Renal cortical epithelial cell (primary cell): ENCODE results near the gene GPR142. TPM values are rescaled to one million over a fixed set of nuclear protein-coding genes. Genes with fewer than 3 reads are reported as not detected.

Experiments
- DNase-seq: peaks from one replicate; pipeline ENCODE4 v3.0.0-alpha.2; 2011; ENCODE audit warnings: low read depth
- total RNA-seq: library from RNA; depleted of rRNA; stranded (reverse); fragments of >200 nt; gene quantifications from 2 replicates; pipeline ENCODE4 v1.2.3, GENCODE V29; 2014

The GPR142 gene
- total RNA-seq, 1 donor from 2014 or later: not detected

- no peak for DNase-seq
Observed at GRCh38 chr17:74369665-74370490, 2.6 kb downstream of the GPR142 start.

GRCh38 chr17:74371653-74372147 is 4.4 kb downstream of the GPR142 start:
- DNase-seq: no peak

- DNase-seq: no peak
Observed at GRCh38 chr17:74372426-74372825, 5.1 kb downstream of the GPR142 start.

GRCh38 chr17:74373838-74374606 is 6.7 kb downstream of the GPR142 start:
- DNase-seq: no peak

GRCh38 chr17:74374858-74375257 is 7.6 kb downstream of the GPR142 start:
- DNase-seq: no peak

GRCh38 chr17:74379495-74380085 is 12.3 kb downstream of the GPR142 start:
- peak; percentile 53 for DNase-seq

- peak; percentile 76 for DNase-seq
Observed at GRCh38 chr17:74380086-74380958, 13.0 kb downstream of the GPR142 start.

GRCh38 chr17:74380959-74381808 is 13.9 kb downstream of the GPR142 start:
- no peak for DNase-seq

- no peak for DNase-seq
Observed at GRCh38 chr17:74383141-74383540, 15.8 kb downstream of the GPR142 start.

- no peak for DNase-seq
Observed at GRCh38 chr17:74385201-74385600, 17.9 kb downstream of the GPR142 start.

GRCh38 chr17:74386386-74386785 is 19.1 kb downstream of the GPR142 start:
- peak; percentile 78 for DNase-seq

- no peak for DNase-seq
Observed at GRCh38 chr17:74387365-74388218, 20.3 kb downstream of the GPR142 start.

GRCh38 chr17:74389084-74389753 is 21.9 kb downstream of the GPR142 start:
- no peak for DNase-seq

GRCh38 chr17:74389937-74390679 is 22.8 kb downstream of the GPR142 start:
- DNase-seq: no peak

- no peak for DNase-seq
Observed at GRCh38 chr17:74390680-74391653, 23.7 kb downstream of the GPR142 start.

GRCh38 chr17:74391771-74392170 is 24.5 kb downstream of the GPR142 start:
- DNase-seq: no peak

GRCh38 chr17:74392848-74393247 is 25.5 kb downstream of the GPR142 start:
- DNase-seq: no peak
